GM23338 (cell line): ENCODE results near the gene ANKRD62. TPM values are rescaled to one million over a fixed set of nuclear protein-coding genes. Genes with fewer than 3 reads are reported as not detected.

Source experiments
- ATAC-seq: fragments of 200-7000 bp; cut with Tn5 transposase; 3 replicates; pipeline ENCODE4 v1.9.1; 2020
- DNase-seq: peaks from one replicate; pipeline ENCODE4 v3.0.0-alpha.2; 2015; ENCODE audit warnings: low spot score
- H2AFZ ChIP-seq: fragments of 200-600 bp; sonication (generic); 2 replicates; pipeline ENCODE4 v1.8.0; 2016; ENCODE audit warnings: antibody characterized with exemption, mild to moderate bottlenecking, moderate library complexity
- H3F3A ChIP-seq: fragments of 200-600 bp; sonication (generic); replicated peaks from 2 replicates; pipeline ENCODE4 v1.8.0; 2017; ENCODE audit warnings: antibody characterized with exemption, mixed run types, low read depth
- H3K27ac ChIP-seq: fragments of 200-600 bp; sonication (generic); 2 replicates; pipeline ENCODE4 v1.6.1; 2016; ENCODE audit warnings: low read depth
- H3K27me3 ChIP-seq: fragments of 200-600 bp; sonication (generic); 2 replicates; pipeline ENCODE4 v1.8.0; 2016; ENCODE audit warnings: mild to moderate bottlenecking, mixed run types, moderate library complexity; ENCODE audit not compliant: insufficient read depth
- H3K36me3 ChIP-seq: fragments of 200-600 bp; sonication (generic); 2 replicates; pipeline ENCODE4 v1.8.0; 2016; ENCODE audit warnings: mild to moderate bottlenecking; ENCODE audit not compliant: insufficient read depth
- H3K4me1 ChIP-seq: fragments of 200-600 bp; sonication (generic); 2 replicates; pipeline ENCODE4 v1.8.0; 2016; ENCODE audit warnings: mild to moderate bottlenecking, moderate library complexity; ENCODE audit not compliant: insufficient read depth
- H3K4me2 ChIP-seq: fragments of 200-600 bp; sonication (generic); 2 replicates; pipeline ENCODE4 v1.7.1; 2017; ENCODE audit warnings: mixed run types
- H3K4me3 ChIP-seq: fragments of 200-600 bp; sonication (generic); 2 replicates; pipeline ENCODE4 v1.6.1; 2016; ENCODE audit warnings: mixed run types
- H3K79me2 ChIP-seq: fragments of 200-600 bp; sonication (generic); replicated peaks from 2 replicates; pipeline ENCODE4 v1.8.0; 2017; ENCODE audit warnings: mild to moderate bottlenecking; ENCODE audit not compliant: insufficient read depth
- H3K9me2 ChIP-seq: fragments of 200-600 bp; sonication (generic); 2 replicates; pipeline ENCODE4 v1.8.0; 2017; ENCODE audit not compliant: insufficient read depth
- H4K20me1 ChIP-seq: fragments of 200-600 bp; sonication (generic); replicated peaks from 2 replicates; pipeline ENCODE4 v1.8.0; 2017; ENCODE audit warnings: mild to moderate bottlenecking; ENCODE audit not compliant: insufficient read depth
- H3K27ac Mint-ChIP-seq: 2 replicates; pipeline ENCODE4 v1.8.0; 2020; ENCODE audit warnings: inconsistent platforms, mild to moderate bottlenecking, moderate library complexity, mixed read lengths
- H3K27me3 Mint-ChIP-seq: 3 replicates; pipeline ENCODE4 v1.8.0; 2022; ENCODE audit warnings: low read depth, mild to moderate bottlenecking, moderate library complexity, mixed read lengths, inconsistent platforms; ENCODE audit not compliant: insufficient read depth, poor library complexity
- H3K36me3 Mint-ChIP-seq: 3 replicates; pipeline ENCODE4 v1.8.0; 2021; ENCODE audit warnings: low read depth, mild to moderate bottlenecking, inconsistent platforms, moderate library complexity, mixed read lengths
- H3K4me1 Mint-ChIP-seq: 3 replicates; pipeline ENCODE4 v1.8.0; 2020; ENCODE audit warnings: mild to moderate bottlenecking, inconsistent platforms, mixed read lengths
- H3K4me3 Mint-ChIP-seq: 3 replicates; pipeline ENCODE4 v1.8.0; 2021; ENCODE audit warnings: moderate library complexity, mild to moderate bottlenecking, inconsistent platforms, mixed read lengths
- H3K9me3 Mint-ChIP-seq: 3 replicates; pipeline ENCODE4 v1.8.0; 2020; ENCODE audit warnings: moderate library complexity, mild to moderate bottlenecking, inconsistent platforms, mixed read lengths
- CREB1 ChIP-seq: fragments of 250-450 bp; sonication (Bioruptor Pico); IDR thresholded peaks from 2 replicates; pipeline ENCODE4 v1.5.0; 2020; ENCODE audit warnings: low read depth, mild to moderate bottlenecking, moderate library complexity
- EZH2 ChIP-seq: fragments of 200-600 bp; sonication (generic); IDR thresholded peaks from one replicate; pipeline ENCODE4 v1.8.0; 2017; ENCODE audit warnings: antibody characterized with exemption, mild to moderate bottlenecking, low read depth; ENCODE audit not compliant: unreplicated experiment
- EZH2phosphoT487 ChIP-seq: fragments of 200-600 bp; sonication (generic); IDR thresholded peaks from one replicate; pipeline ENCODE4 v1.8.1; 2018; ENCODE audit warnings: antibody characterized with exemption; ENCODE audit not compliant: unreplicated experiment
- JUNB ChIP-seq: IDR thresholded peaks from one replicate; pipeline ENCODE4 v1.6.1; 2016; ENCODE audit warnings: antibody characterized with exemption; ENCODE audit not compliant: unreplicated experiment
- NANOG ChIP-seq: IDR thresholded peaks from 2 replicates; pipeline ENCODE4 v1.6.1; 2016; ENCODE audit warnings: antibody characterized with exemption, borderline replicate concordance
- POLR2AphosphoS5 ChIP-seq: IDR thresholded peaks from 2 replicates; pipeline ENCODE4 v1.6.1; 2016; ENCODE audit warnings: antibody characterized with exemption, low read depth
- STAT1 ChIP-seq: IDR thresholded peaks from one replicate; pipeline ENCODE4 v1.6.1; 2016; ENCODE audit warnings: antibody characterized with exemption; ENCODE audit not compliant: unreplicated experiment
- ZNF114 ChIP-seq: fragments of 250-450 bp; sonication (Bioruptor Pico); IDR thresholded peaks from 2 replicates; pipeline ENCODE4 v1.5.0; 2020; ENCODE audit warnings: mild to moderate bottlenecking, moderate library complexity
- ZNF331 ChIP-seq: fragments of 250-450 bp; sonication (Bioruptor Pico); IDR thresholded peaks from 2 replicates; pipeline ENCODE4 v1.5.0; 2020; ENCODE audit warnings: low read depth, mild to moderate bottlenecking, moderate library complexity
- polyA plus RNA-seq: library from polyadenylated mRNA; unstranded; fragments of >200 nt; fragmentation: Nextera tagmentation; extraction: Ambion mirVana; gene quantifications from 2 replicates; pipeline ENCODE4 v1.2.1, GENCODE V29; 2016
- total RNA-seq: library from RNA; depleted of rRNA; stranded (reverse); fragments of >200 nt; shearing (Covaris generic); gene quantifications from 2 replicates; pipeline ENCODE4 v1.2.3, GENCODE V29; 2014
- TF ChIP-seq, protein P1 (sequence below), 2 experiments: fragments of 200-600 bp in 1 of 2; sonication (generic) in 1 of 2; conservative IDR thresholded peaks; 2 replicates each; pipeline versions ENCODE4 v1.5.1 to v1.6.1; 2016 to 2017; ENCODE audit warnings: antibody characterized with exemption in 2 of 2, low read depth in 2 of 2, mild to moderate bottlenecking in 2 of 2, moderate library complexity in 1 of 2
- TF ChIP-seq, protein P2 (sequence below): IDR thresholded peaks from 2 replicates; pipeline ENCODE4 v1.6.1; 2016; ENCODE audit warnings: antibody characterized with exemption
- TF ChIP-seq, protein P3 (sequence below): IDR thresholded peaks from one replicate; pipeline ENCODE4 v1.6.1; 2018; ENCODE audit warnings: antibody characterized with exemption; ENCODE audit not compliant: unreplicated experiment

ANKRD62 gene
- total and polyA plus RNA-seq, 2 experiments from 2014 or later = not detected

DNA sequence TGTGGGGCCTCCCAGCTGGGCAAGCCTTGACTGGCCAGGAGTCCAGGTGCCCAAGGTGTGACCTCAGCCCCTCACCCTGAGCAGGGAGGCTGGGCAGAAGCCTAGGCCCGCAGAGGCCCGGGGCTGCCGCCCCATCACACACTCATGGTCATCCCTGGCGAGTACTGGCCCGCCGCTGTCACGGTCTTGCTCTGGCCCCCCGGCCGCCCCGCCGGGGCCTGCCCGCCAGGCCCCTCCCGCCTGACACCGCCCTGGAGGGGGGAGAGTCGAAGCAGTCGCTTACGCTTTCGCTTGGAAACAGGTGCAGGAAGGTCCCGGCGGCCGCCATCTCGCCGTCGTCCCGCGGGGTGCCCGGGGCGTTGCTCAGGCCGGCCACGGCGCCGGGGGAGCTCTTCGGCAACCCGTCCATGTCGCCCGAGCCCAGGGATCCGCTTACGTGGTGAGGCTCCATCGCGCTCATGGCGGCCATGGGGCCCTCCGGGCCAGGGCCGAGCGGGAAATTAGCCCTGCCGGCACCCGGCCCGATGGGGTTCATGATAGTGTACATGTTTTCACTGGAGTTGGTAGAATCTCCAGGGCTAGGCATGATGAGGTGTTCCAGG lies 26.6 kb upstream of the ANKRD62 start (continued):
- TF ChIP-seq ZNF114 (no peak), EZH2phosphoT487 (no peak), JUNB (no peak), NANOG (no peak), STAT1 (no peak), ZNF331 (no peak), EZH2 (no peak), CREB1 (no peak)
- TF ChIP-seq, protein P1, sequence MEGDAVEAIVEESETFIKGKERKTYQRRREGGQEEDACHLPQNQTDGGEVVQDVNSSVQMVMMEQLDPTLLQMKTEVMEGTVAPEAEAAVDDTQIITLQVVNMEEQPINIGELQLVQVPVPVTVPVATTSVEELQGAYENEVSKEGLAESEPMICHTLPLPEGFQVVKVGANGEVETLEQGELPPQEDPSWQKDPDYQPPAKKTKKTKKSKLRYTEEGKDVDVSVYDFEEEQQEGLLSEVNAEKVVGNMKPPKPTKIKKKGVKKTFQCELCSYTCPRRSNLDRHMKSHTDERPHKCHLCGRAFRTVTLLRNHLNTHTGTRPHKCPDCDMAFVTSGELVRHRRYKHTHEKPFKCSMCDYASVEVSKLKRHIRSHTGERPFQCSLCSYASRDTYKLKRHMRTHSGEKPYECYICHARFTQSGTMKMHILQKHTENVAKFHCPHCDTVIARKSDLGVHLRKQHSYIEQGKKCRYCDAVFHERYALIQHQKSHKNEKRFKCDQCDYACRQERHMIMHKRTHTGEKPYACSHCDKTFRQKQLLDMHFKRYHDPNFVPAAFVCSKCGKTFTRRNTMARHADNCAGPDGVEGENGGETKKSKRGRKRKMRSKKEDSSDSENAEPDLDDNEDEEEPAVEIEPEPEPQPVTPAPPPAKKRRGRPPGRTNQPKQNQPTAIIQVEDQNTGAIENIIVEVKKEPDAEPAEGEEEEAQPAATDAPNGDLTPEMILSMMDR (conservative IDR thresholded peaks at IDR 0.05; ENCODE audit: low read depth in 2 of 2) = no peak
- TF ChIP-seq, protein P2, sequence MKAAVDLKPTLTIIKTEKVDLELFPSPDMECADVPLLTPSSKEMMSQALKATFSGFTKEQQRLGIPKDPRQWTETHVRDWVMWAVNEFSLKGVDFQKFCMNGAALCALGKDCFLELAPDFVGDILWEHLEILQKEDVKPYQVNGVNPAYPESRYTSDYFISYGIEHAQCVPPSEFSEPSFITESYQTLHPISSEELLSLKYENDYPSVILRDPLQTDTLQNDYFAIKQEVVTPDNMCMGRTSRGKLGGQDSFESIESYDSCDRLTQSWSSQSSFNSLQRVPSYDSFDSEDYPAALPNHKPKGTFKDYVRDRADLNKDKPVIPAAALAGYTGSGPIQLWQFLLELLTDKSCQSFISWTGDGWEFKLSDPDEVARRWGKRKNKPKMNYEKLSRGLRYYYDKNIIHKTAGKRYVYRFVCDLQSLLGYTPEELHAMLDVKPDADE = no peak

DNA sequence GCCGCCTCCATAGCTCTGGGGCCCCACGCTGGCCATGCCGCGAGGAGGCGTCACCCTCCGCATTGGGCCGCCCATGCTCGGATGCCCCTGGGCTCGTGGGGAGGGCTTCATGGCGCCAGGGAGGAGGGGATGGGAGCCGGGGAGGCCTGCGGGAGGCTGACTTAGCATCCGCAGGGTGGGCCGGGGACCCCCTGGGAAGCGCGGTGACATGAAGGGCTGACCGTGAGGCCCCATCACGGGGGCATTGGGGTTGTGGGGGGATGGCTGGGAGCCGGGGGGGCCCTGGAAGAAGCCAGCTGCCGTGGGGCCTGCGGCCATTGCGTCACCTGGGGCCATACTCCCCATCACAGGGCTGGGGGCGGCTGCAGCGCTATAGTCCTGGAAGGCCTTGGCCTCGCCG lies 26.0 kb upstream of the ANKRD62 start:
- ATAC-seq = no peak
- H3K36me3 Mint-ChIP-seq = no peaks in the 10 kb centered on the region
- H3K27me3 Mint-ChIP-seq = no peaks in the 10 kb centered on the region
- TF ChIP-seq, protein P1 (conservative IDR thresholded peaks at IDR 0.05; ENCODE audit: low read depth in 2 of 2) = no peak
- TF ChIP-seq, protein P2 = no peak
- no peak for TF ChIP-seq CREB1
- TF ChIP-seq POLR2AphosphoS5 = no peak
- TF ChIP-seq, protein P3, sequence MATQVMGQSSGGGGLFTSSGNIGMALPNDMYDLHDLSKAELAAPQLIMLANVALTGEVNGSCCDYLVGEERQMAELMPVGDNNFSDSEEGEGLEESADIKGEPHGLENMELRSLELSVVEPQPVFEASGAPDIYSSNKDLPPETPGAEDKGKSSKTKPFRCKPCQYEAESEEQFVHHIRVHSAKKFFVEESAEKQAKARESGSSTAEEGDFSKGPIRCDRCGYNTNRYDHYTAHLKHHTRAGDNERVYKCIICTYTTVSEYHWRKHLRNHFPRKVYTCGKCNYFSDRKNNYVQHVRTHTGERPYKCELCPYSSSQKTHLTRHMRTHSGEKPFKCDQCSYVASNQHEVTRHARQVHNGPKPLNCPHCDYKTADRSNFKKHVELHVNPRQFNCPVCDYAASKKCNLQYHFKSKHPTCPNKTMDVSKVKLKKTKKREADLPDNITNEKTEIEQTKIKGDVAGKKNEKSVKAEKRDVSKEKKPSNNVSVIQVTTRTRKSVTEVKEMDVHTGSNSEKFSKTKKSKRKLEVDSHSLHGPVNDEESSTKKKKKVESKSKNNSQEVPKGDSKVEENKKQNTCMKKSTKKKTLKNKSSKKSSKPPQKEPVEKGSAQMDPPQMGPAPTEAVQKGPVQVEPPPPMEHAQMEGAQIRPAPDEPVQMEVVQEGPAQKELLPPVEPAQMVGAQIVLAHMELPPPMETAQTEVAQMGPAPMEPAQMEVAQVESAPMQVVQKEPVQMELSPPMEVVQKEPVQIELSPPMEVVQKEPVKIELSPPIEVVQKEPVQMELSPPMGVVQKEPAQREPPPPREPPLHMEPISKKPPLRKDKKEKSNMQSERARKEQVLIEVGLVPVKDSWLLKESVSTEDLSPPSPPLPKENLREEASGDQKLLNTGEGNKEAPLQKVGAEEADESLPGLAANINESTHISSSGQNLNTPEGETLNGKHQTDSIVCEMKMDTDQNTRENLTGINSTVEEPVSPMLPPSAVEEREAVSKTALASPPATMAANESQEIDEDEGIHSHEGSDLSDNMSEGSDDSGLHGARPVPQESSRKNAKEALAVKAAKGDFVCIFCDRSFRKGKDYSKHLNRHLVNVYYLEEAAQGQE = no peak
- no peak for TF ChIP-seq NANOG
- no peak for TF ChIP-seq ZNF331
- TF ChIP-seq EZH2phosphoT487 = no peak

More for the DNA sequence above, 26.0 kb upstream of the ANKRD62 start:
- Histone ChIP-seq H3K36me3 (no peaks in the 10 kb centered on the region), H3K9me2 (no peaks in the 10 kb centered on the region), H3K4me2 (no peak overlapping the region), H3K4me3 (no peak overlapping the region), H3K79me2 (no peaks in the 10 kb centered on the region), H3F3A (no peaks in the 10 kb centered on the region), H4K20me1 (no peaks in the 10 kb centered on the region), H3K27ac (no peak overlapping the region), H2AFZ (no peak overlapping the region), H3K4me1 (no peaks in the 10 kb centered on the region), H3K27me3 (no peaks in the 10 kb centered on the region)
- Mint-ChIP-seq H3K9me3 (no peaks in the 10 kb centered on the region; the same call in 2 of the 3 replicates), H3K4me3 (no peak overlapping the region), H3K27ac (no peak overlapping the region), H3K4me1 (no peaks in the 10 kb centered on the region)
- no peak for DNase-seq
